Left lobe of liver (tissue), 2 donors: Measurements from ENCODE around the gene LRRIQ3. TPM values are rescaled to one million over a fixed set of nuclear protein-coding genes. Genes with fewer than 3 reads are reported as not detected.
A peak's percentile ranks its signal among the peaks of the same experiment; 100 is the strongest.
"Not testable (repeated sequence)": the region's sequence is repeated elsewhere in the genome, so short reads cannot be mapped to it uniquely, and the experiment has no call there.

Experiments used
- ATAC-seq: fragments of 200-7000 bp; cut with Tn5 transposase; one replicate; pipeline ENCODE4 v1.9.1; 2020; ENCODE audit warnings: mild to moderate bottlenecking, moderate library complexity
- DNase-seq: peaks from one replicate; pipeline ENCODE4 v3.0.0-alpha.2; 2020; ENCODE audit warnings: low spot score
- total RNA-seq: library from RNA; stranded (reverse); gene quantifications from one replicate; pipeline ENCODE4 v1.2.1, GENCODE V29; 2021
- donor health status: DM: no; HTN: no; CAD: no; lungs with moderate emphysema.
- donor health status: DM: no; HTN: yes; CAD: no.

Gene LRRIQ3
- total RNA-seq, 1 donor from 2014 or later = 0.30 TPM

- not testable (repeated sequence) for DNase-seq, ATAC-seq
Measured at GRCh38 chr1:74117370-74117769, 80.6 kb downstream of the LRRIQ3 start.

- ATAC-seq (no peak), DNase-seq (no peak)
Measured at GRCh38 chr1:74113333-74113732, 84.6 kb downstream of the LRRIQ3 start.

GRCh38 chr1:74107394-74107793 lies 90.6 kb downstream of the LRRIQ3 start:
- ATAC-seq (no peak), DNase-seq (no peak)

GRCh38 chr1:74091371-74091770 lies 106.6 kb downstream of the LRRIQ3 start:
- no peak for ATAC-seq
- DNase-seq = no peak

- peak; percentile 66 for ATAC-seq
- no peak for DNase-seq
Measured at GRCh38 chr1:74083128-74083527, 114.8 kb downstream of the LRRIQ3 start.

GRCh38 chr1:74065081-74065480 lies 132.9 kb downstream of the LRRIQ3 start:
- no peak for ATAC-seq

GRCh38 chr1:74057719-74058118 lies 140.3 kb downstream of the LRRIQ3 start:
- ATAC-seq (no peak), DNase-seq (no peak)

More at GRCh38 chr1:74065081-74065480, 132.9 kb downstream of the LRRIQ3 start:
- no peak for DNase-seq

- no peak for ATAC-seq
- no peak for DNase-seq
Measured at GRCh38 chr1:74053407-74053806, 144.6 kb downstream of the LRRIQ3 start.

GRCh38 chr1:74050386-74050785 lies 147.6 kb downstream of the LRRIQ3 start:
- no peak for ATAC-seq

GRCh38 chr1:74038042-74038441 lies 159.9 kb downstream of the LRRIQ3 start:
- no peak for DNase-seq
- ATAC-seq = no peak

More at GRCh38 chr1:74050386-74050785, 147.6 kb downstream of the LRRIQ3 start:
- no peak for DNase-seq

GRCh38 chr1:74012583-74012982 lies 185.4 kb downstream of the LRRIQ3 start:
- ATAC-seq = no peak
- DNase-seq = no peak

GRCh38 chr1:74011736-74012135 lies 186.2 kb downstream of the LRRIQ3 start:
- DNase-seq (no peak), ATAC-seq (no peak)

- ATAC-seq (peak; percentile 37), DNase-seq (no peak)
Measured at GRCh38 chr1:74010206-74010605, 187.8 kb downstream of the LRRIQ3 start.

- ATAC-seq (no peak), DNase-seq (no peak)
Measured at GRCh38 chr1:74005533-74005932, 192.4 kb downstream of the LRRIQ3 start.

GRCh38 chr1:74003806-74004205 lies 194.2 kb downstream of the LRRIQ3 start:
- ATAC-seq = no peak
- no peak for DNase-seq

- DNase-seq = no peak
- peak; percentile 57 for ATAC-seq
Measured at GRCh38 chr1:73998348-73998959, 199.5 kb downstream of the LRRIQ3 start.

GRCh38 chr1:73980324-73981040 lies 217.5 kb downstream of the LRRIQ3 start:
- ATAC-seq (no peak), DNase-seq (no peak)

- DNase-seq (no peak), ATAC-seq (no peak)
Measured at GRCh38 chr1:73979684-73980083, 218.3 kb downstream of the LRRIQ3 start.

GRCh38 chr1:73978964-73979363 lies 219.0 kb downstream of the LRRIQ3 start:
- DNase-seq (no peak), ATAC-seq (no peak)
